Measurements from ENCODE around the gene GTPBP1. TPM values are rescaled to one million over a fixed set of nuclear protein-coding genes. Genes with fewer than 3 reads are reported as not detected.

GTPBP1 gene
- total RNA-seq, 1 donor from 2014 or later, result 49.8 TPM

GRCh38 chr22:38699143-38699542 lies 6.6 kb upstream of the GTPBP1 start:
- TF ChIP-seq EZH2 (IDR thresholded peaks at IDR 0.05; ENCODE audit: insufficient read depth, low read length) (no peak), CTCF (IDR thresholded peaks at IDR 0.05; ENCODE audit: insufficient read depth, low read depth, low read length) (no peak)
- Histone ChIP-seq H3K27me3 (ENCODE audit: insufficient read depth, low read length) (no peaks in the 10 kb centered on the region), H4K20me1 (ENCODE audit: insufficient read depth, low read length) (peaks cover 30% of the 10 kb centered on the region), H3K79me2 (ENCODE audit: insufficient read depth, low read length) (peaks cover 55% of the 10 kb centered on the region), H3K9ac (ENCODE audit: low read length) (peak overlapping the region; percentile 99), H3K9me3 (ENCODE audit: insufficient read depth, low read depth, low read length) (no peaks in the 10 kb centered on the region), H3K4me3 (ENCODE audit: insufficient read depth, low read depth, low read length) (peak overlapping the region; percentile 76), H3K36me3 (ENCODE audit: insufficient read depth, low read length) (peaks cover 2% of the 10 kb centered on the region), H2AFZ (ENCODE audit: low read depth, low read length) (no peak overlapping the region), H3K27ac (ENCODE audit: low read depth, low read length) (peak overlapping the region; percentile 97), H3K4me2 (ENCODE audit: low read length) (peak overlapping the region; percentile 96), H3K4me1 (ENCODE audit: insufficient read depth, low read length) (peaks cover 42% of the 10 kb centered on the region)
- DNase-seq (ENCODE audit: low read depth) (no peak), FAIRE-seq (no peak)
- Mint-ChIP-seq H3K4me3 (ENCODE audit: unreplicated experiment) (peak overlapping the region; percentile 97), H3K4me1 (ENCODE audit: low read depth, unreplicated experiment) (peaks cover 34% of the 10 kb centered on the region), H3K9me3 (ENCODE audit: unreplicated experiment) (no peaks in the 10 kb centered on the region), H3K27me3 (ENCODE audit: low read depth, unreplicated experiment) (no peaks in the 10 kb centered on the region), H3K36me3 (ENCODE audit: low read depth, unreplicated experiment) (peaks cover 9% of the 10 kb centered on the region), H3K27ac (ENCODE audit: unreplicated experiment) (peak overlapping the region; percentile 90)

DNA sequence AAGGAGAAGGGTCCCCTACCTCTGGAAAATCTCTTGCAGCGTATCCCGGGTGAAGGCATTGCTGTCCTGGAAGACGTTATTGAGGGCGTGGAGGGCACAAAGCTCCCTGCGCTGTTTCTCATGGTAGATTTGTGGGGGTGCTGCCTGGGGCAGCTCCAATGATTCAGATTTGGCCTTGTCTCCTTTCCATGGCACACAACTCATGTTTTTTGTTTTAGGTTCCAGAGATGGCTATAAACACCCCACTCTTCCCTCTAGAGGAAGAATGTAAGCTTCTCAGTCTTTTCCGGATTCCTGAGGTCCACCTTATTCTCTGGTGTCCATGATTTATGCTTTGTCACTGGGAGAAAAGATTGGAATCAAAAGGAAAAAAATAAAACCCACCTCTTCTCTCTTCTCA lies 6.0 kb upstream of the GTPBP1 start:
- H3K4me3 Mint-ChIP-seq (ENCODE audit: unreplicated experiment), result peak overlapping the region; percentile 97
- Histone ChIP-seq H3K79me2 (ENCODE audit: insufficient read depth, low read length) (peaks cover 49% of the 10 kb centered on the region), H3K4me1 (ENCODE audit: insufficient read depth, low read length) (peaks cover 44% of the 10 kb centered on the region), H3K27me3 (ENCODE audit: insufficient read depth, low read length) (no peaks in the 10 kb centered on the region), H3K27ac (ENCODE audit: low read depth, low read length) (peak overlapping the region; percentile 97), H3K9ac (ENCODE audit: low read length) (peak overlapping the region; percentile 99), H3K9me3 (ENCODE audit: insufficient read depth, low read depth, low read length) (no peaks in the 10 kb centered on the region), H4K20me1 (ENCODE audit: insufficient read depth, low read length) (peaks cover 27% of the 10 kb centered on the region), H3K4me3 (ENCODE audit: insufficient read depth, low read depth, low read length) (peak overlapping the region; percentile 76), H3K4me2 (ENCODE audit: low read length) (peak overlapping the region; percentile 96), H2AFZ (ENCODE audit: low read depth, low read length) (no peak overlapping the region), H3K36me3 (ENCODE audit: insufficient read depth, low read length) (no peaks in the 10 kb centered on the region)
- no peaks in the 10 kb centered on the region for H3K9me3 Mint-ChIP-seq (ENCODE audit: unreplicated experiment)
- H3K4me1 Mint-ChIP-seq (ENCODE audit: low read depth, unreplicated experiment), result peaks cover 33% of the 10 kb centered on the region
- peaks cover 5% of the 10 kb centered on the region for H3K36me3 Mint-ChIP-seq (ENCODE audit: low read depth, unreplicated experiment)
- no peak for FAIRE-seq
- H3K27me3 Mint-ChIP-seq (ENCODE audit: low read depth, unreplicated experiment), result no peaks in the 10 kb centered on the region
- DNase-seq (ENCODE audit: low read depth), result peak; percentile 42
- TF ChIP-seq CTCF (IDR thresholded peaks at IDR 0.05; ENCODE audit: insufficient read depth, low read depth, low read length) (no peak), EZH2 (IDR thresholded peaks at IDR 0.05; ENCODE audit: insufficient read depth, low read length) (no peak)
- H3K27ac Mint-ChIP-seq (ENCODE audit: unreplicated experiment), result peak overlapping the region; percentile 90

GRCh38 chr22:38700270-38700788 lies 5.4 kb upstream of the GTPBP1 start:
- Histone ChIP-seq H4K20me1 (ENCODE audit: insufficient read depth, low read length) (peaks cover 27% of the 10 kb centered on the region), H3K27ac (ENCODE audit: low read depth, low read length) (peak overlapping the region; percentile 97)

More at GRCh38 chr22:38700270-38700788, 5.4 kb upstream of the GTPBP1 start:
- Mint-ChIP-seq H3K4me1 (ENCODE audit: low read depth, unreplicated experiment) (peaks cover 31% of the 10 kb centered on the region), H3K27me3 (ENCODE audit: low read depth, unreplicated experiment) (no peaks in the 10 kb centered on the region), H3K9me3 (ENCODE audit: unreplicated experiment) (no peaks in the 10 kb centered on the region), H3K36me3 (ENCODE audit: low read depth, unreplicated experiment) (peaks cover 4% of the 10 kb centered on the region), H3K4me3 (ENCODE audit: unreplicated experiment) (peak overlapping the region; percentile 97), H3K27ac (ENCODE audit: unreplicated experiment) (peak overlapping the region; percentile 90)
- no peak for DNase-seq (ENCODE audit: low read depth)
- Histone ChIP-seq H2AFZ (ENCODE audit: low read depth, low read length) (peak overlapping the region; percentile 22), H3K79me2 (ENCODE audit: insufficient read depth, low read length) (peaks cover 43% of the 10 kb centered on the region), H3K36me3 (ENCODE audit: insufficient read depth, low read length) (no peaks in the 10 kb centered on the region), H3K9me3 (ENCODE audit: insufficient read depth, low read depth, low read length) (no peaks in the 10 kb centered on the region), H3K9ac (ENCODE audit: low read length) (peak overlapping the region; percentile 99), H3K27me3 (ENCODE audit: insufficient read depth, low read length) (no peaks in the 10 kb centered on the region), H3K4me2 (ENCODE audit: low read length) (peak overlapping the region; percentile 96), H3K4me3 (ENCODE audit: insufficient read depth, low read depth, low read length) (peak overlapping the region; percentile 76), H3K4me1 (ENCODE audit: insufficient read depth, low read length) (peaks cover 48% of the 10 kb centered on the region)
- TF ChIP-seq CTCF (IDR thresholded peaks at IDR 0.05; ENCODE audit: insufficient read depth, low read depth, low read length) (no peak), EZH2 (IDR thresholded peaks at IDR 0.05; ENCODE audit: insufficient read depth, low read length) (no peak)
- FAIRE-seq, result no peak
